DOHH2 (cell line): Measurements from ENCODE around the gene DCHS2.

Source experiments
- H3F3A ChIP-seq: fragments of 200-600 bp; sonication (generic), shearing (Covaris generic); 2 replicates; pipeline ENCODE4 v1.6.0; 2016; ENCODE audit warnings: antibody characterized with exemption, mild to moderate bottlenecking; ENCODE audit not compliant: control insufficient read depth, insufficient read depth
- H3K27ac ChIP-seq: fragments of 200-600 bp; sonication (generic); 2 replicates; pipeline ENCODE4 v1.5.1; 2014; ENCODE audit warnings: low read depth, mild to moderate bottlenecking, low read length, moderate library complexity
- H3K27me3 ChIP-seq: fragments of 200-600 bp; sonication (generic); 2 replicates; pipeline ENCODE4 v1.6.1; 2014; ENCODE audit warnings: mild to moderate bottlenecking, low read length, mixed read lengths; ENCODE audit not compliant: control insufficient read depth
- H3K36me3 ChIP-seq: fragments of 200-600 bp; sonication (generic); 2 replicates; pipeline ENCODE4 v1.6.1; 2014; ENCODE audit warnings: mild to moderate bottlenecking, low read length, moderate library complexity, mixed read lengths; ENCODE audit not compliant: control insufficient read depth
- H3K4me1 ChIP-seq: fragments of 200-600 bp; sonication (generic); 2 replicates; pipeline ENCODE4 v1.6.1; 2014; ENCODE audit warnings: mild to moderate bottlenecking, low read length, mixed read lengths; ENCODE audit not compliant: control insufficient read depth
- H3K4me2 ChIP-seq: fragments of 200-600 bp; sonication (generic); 2 replicates; pipeline ENCODE4 v1.6.0; 2014; ENCODE audit warnings: mild to moderate bottlenecking, low read length, moderate library complexity
- H3K4me3 ChIP-seq: fragments of 200-600 bp; sonication (generic); 2 replicates; pipeline ENCODE4 v1.5.1; 2014; ENCODE audit warnings: mild to moderate bottlenecking, low read length, mixed read lengths
- H3K79me2 ChIP-seq: fragments of 200-600 bp; sonication (generic); 2 replicates; pipeline ENCODE4 v1.6.1; 2014; ENCODE audit warnings: mild to moderate bottlenecking, low read length, mixed read lengths; ENCODE audit not compliant: control insufficient read depth
- H3K9me2 ChIP-seq: fragments of 200-600 bp; sonication (generic); replicated peaks from 2 replicates; pipeline ENCODE4 v1.6.1; 2014; ENCODE audit warnings: mild to moderate bottlenecking, low read length, mixed read lengths; ENCODE audit not compliant: control insufficient read depth
- H3K9me3 ChIP-seq: fragments of 200-600 bp; sonication (generic); 2 replicates; pipeline ENCODE4 v1.6.1; 2014; ENCODE audit warnings: antibody characterized with exemption, low read length, mixed read lengths; ENCODE audit not compliant: control insufficient read depth, insufficient read depth
- H4K20me1 ChIP-seq: fragments of 200-600 bp; sonication (generic); 2 replicates; pipeline ENCODE4 v1.6.0; 2014; ENCODE audit warnings: low read depth, mild to moderate bottlenecking, antibody characterized with exemption, low read length, moderate library complexity; ENCODE audit not compliant: control insufficient read depth, insufficient read depth
- EZH2phosphoT487 ChIP-seq: fragments of 200-600 bp; sonication (generic); IDR thresholded peaks from 2 replicates; pipeline ENCODE4 v1.6.1; 2017; ENCODE audit warnings: borderline replicate concordance, mild to moderate bottlenecking, antibody characterized with exemption, low read length, moderate library complexity, mixed read lengths
- TF ChIP-seq, protein P1 (sequence below): fragments of 200-600 bp; sonication (generic); IDR thresholded peaks from one replicate; pipeline ENCODE4 v1.5.1; 2014; ENCODE audit warnings: antibody characterized with exemption, mild to moderate bottlenecking, low read depth, low read length; ENCODE audit not compliant: poor library complexity, severe bottlenecking

Gene DCHS2

DNA sequence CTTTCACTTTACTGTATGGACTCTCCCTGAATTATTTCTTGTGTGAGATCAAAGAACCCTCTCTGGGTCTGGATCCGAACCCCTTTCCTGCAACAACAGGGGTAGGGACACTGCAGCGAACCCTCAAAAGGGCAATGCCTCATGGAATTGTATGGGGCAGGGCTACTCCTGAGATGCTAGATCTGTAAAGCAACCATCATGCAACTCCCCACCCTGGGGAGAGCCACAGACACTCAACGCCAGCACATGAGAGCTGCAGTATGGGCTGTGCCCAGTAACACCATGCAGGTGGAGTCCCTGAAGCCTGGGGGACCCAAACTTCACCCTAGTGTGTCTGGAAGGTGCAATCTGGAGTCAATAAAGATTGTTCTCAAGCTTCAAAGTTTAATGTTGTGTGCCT, 304.7 kb downstream of the DCHS2 start:
- no peaks in the 10 kb centered on the region for H3K9me3 ChIP-seq
- no peak overlapping the region for H3K27ac ChIP-seq
- H3F3A ChIP-seq = no peaks in the 10 kb centered on the region
- no peak overlapping the region for H3K4me3 ChIP-seq
- H3K27me3 ChIP-seq = no peaks in the 10 kb centered on the region
- TF ChIP-seq, protein P1, sequence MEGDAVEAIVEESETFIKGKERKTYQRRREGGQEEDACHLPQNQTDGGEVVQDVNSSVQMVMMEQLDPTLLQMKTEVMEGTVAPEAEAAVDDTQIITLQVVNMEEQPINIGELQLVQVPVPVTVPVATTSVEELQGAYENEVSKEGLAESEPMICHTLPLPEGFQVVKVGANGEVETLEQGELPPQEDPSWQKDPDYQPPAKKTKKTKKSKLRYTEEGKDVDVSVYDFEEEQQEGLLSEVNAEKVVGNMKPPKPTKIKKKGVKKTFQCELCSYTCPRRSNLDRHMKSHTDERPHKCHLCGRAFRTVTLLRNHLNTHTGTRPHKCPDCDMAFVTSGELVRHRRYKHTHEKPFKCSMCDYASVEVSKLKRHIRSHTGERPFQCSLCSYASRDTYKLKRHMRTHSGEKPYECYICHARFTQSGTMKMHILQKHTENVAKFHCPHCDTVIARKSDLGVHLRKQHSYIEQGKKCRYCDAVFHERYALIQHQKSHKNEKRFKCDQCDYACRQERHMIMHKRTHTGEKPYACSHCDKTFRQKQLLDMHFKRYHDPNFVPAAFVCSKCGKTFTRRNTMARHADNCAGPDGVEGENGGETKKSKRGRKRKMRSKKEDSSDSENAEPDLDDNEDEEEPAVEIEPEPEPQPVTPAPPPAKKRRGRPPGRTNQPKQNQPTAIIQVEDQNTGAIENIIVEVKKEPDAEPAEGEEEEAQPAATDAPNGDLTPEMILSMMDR = no peak
- no peak for TF ChIP-seq EZH2phosphoT487
- H4K20me1 ChIP-seq = no peaks in the 10 kb centered on the region
- H3K4me1 ChIP-seq = no peaks in the 10 kb centered on the region
- no peaks in the 10 kb centered on the region for H3K9me2 ChIP-seq
- no peak overlapping the region for H3K4me2 ChIP-seq
- H3K79me2 ChIP-seq = no peaks in the 10 kb centered on the region
- no peaks in the 10 kb centered on the region for H3K36me3 ChIP-seq

DNA sequence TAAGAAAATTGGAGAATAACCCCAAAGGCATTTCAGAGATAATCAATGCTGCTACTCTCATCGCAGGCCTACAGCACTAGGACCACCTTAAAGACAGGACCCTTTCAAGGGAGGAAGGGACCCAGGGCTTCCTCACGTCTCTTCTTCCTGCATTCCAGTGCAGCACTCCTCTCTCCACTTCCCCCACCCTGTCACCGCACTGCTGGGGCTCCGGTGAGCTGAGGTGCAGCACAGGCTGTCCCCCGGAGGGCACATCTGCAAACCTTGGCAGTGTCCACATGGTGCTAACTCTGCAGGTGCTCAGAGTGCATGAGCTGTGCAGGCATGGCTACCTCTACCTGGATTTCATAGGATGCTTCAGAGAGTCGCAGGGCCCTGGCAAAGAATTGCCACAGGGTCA, 305.6 kb downstream of the DCHS2 start:
- Histone ChIP-seq H3K36me3 (no peaks in the 10 kb centered on the region), H3K27ac (no peak overlapping the region), H3K4me2 (no peak overlapping the region), H3F3A (no peaks in the 10 kb centered on the region), H3K27me3 (no peaks in the 10 kb centered on the region), H3K4me1 (no peaks in the 10 kb centered on the region), H3K4me3 (no peak overlapping the region), H3K9me3 (no peaks in the 10 kb centered on the region), H3K9me2 (no peaks in the 10 kb centered on the region), H4K20me1 (no peaks in the 10 kb centered on the region), H3K79me2 (no peaks in the 10 kb centered on the region)
- TF ChIP-seq, protein P1 = no peak
- TF ChIP-seq EZH2phosphoT487 = no peak

DNA sequence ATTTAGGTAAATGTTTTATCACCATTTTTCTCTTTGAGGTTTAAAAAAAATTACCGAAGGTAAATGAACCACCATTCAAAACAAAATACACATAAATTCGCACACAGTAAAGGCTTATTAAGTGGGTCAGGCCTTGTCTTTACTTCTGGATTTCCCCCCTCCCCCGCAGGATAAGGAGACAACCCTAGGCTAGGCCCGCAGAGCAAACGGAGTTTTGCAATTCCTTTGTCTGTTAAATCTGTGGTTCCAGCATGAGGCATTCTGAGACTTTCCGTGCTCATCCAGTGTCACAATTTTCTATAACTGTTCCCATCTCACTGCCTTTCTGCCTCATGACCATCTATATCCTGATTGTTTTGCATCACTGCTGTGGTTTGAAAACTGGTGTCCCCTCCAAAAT, 307.4 kb downstream of the DCHS2 start:
- no peaks in the 10 kb centered on the region for H3K9me3 ChIP-seq
- no peak overlapping the region for H3K4me3 ChIP-seq
- H3K79me2 ChIP-seq = no peaks in the 10 kb centered on the region
- H4K20me1 ChIP-seq = no peaks in the 10 kb centered on the region
- H3F3A ChIP-seq = no peaks in the 10 kb centered on the region
- no peaks in the 10 kb centered on the region for H3K4me1 ChIP-seq
- no peaks in the 10 kb centered on the region for H3K36me3 ChIP-seq
- no peak for TF ChIP-seq EZH2phosphoT487
- TF ChIP-seq, protein P1 = no peak
- no peak overlapping the region for H3K4me2 ChIP-seq
- H3K27me3 ChIP-seq = no peaks in the 10 kb centered on the region
- H3K27ac ChIP-seq = no peak overlapping the region
- H3K9me2 ChIP-seq = no peaks in the 10 kb centered on the region

DNA sequence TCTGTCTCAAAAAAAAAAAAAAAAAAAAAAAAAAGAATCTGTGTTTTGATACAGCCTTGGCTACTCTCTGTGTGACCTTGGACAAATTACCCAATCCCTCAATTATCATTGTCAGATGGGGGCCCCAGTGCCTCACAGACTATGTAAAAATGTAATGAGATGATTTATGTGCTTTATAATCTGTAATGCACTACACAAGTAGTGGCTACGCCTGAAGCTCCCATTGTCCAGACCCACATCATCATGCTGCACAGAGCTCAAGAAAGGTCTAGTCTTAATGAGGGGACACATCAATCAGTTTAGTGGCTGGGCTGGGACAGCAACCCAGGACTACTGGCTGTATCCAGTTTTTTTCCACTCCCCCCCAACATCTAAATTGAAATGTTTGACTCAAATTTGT, 308.3 kb downstream of the DCHS2 start:
- H3K36me3 ChIP-seq = no peaks in the 10 kb centered on the region
- no peak overlapping the region for H3K27ac ChIP-seq
- no peaks in the 10 kb centered on the region for H3F3A ChIP-seq
- no peaks in the 10 kb centered on the region for H3K9me2 ChIP-seq
- H3K9me3 ChIP-seq = no peaks in the 10 kb centered on the region
- no peak overlapping the region for H3K4me2 ChIP-seq
- no peaks in the 10 kb centered on the region for H3K4me1 ChIP-seq
- TF ChIP-seq, protein P1 = no peak
- TF ChIP-seq EZH2phosphoT487 = no peak
- no peaks in the 10 kb centered on the region for H3K27me3 ChIP-seq
- H4K20me1 ChIP-seq = no peaks in the 10 kb centered on the region
- H3K79me2 ChIP-seq = no peaks in the 10 kb centered on the region
- no peak overlapping the region for H3K4me3 ChIP-seq
